IPS-18c (cell line): ENCODE measurements around the gene PACSIN2.
"Not testable (repeated sequence)": the region's sequence is repeated elsewhere in the genome, so short reads cannot be mapped to it uniquely, and the experiment has no call there.

ENCODE experiments used
- H3K4me3 ChIP-seq: 2 replicates; pipeline ENCODE4 v1.7.0; 2013; ENCODE audit warnings: low read depth, mild to moderate bottlenecking, low read length, moderate library complexity; ENCODE audit not compliant: insufficient read depth
- H3K9me3 ChIP-seq: one replicate; pipeline ENCODE4 v1.6.1; 2013; ENCODE audit warnings: mild to moderate bottlenecking, low read length, moderate library complexity; ENCODE audit not compliant: control insufficient read depth, insufficient read depth

PACSIN2 gene

DNA sequence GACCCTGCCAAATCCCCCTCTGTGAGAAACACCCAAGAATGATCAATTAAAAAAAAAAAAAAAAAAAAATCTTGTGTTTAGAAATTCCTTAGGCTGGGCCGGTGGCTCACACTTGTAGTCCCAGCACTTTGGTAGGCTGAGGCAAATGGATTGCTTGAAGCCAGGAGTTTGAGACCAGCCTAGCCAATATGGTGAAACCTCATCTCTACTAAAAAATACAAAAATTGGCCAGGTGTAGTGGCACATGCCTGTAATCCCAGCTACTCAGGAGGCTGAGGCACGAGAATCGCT lies 53.6 kb downstream of the PACSIN2 start:
- H3K9me3 ChIP-seq, H3K4me3 ChIP-seq: not testable (repeated sequence)

DNA sequence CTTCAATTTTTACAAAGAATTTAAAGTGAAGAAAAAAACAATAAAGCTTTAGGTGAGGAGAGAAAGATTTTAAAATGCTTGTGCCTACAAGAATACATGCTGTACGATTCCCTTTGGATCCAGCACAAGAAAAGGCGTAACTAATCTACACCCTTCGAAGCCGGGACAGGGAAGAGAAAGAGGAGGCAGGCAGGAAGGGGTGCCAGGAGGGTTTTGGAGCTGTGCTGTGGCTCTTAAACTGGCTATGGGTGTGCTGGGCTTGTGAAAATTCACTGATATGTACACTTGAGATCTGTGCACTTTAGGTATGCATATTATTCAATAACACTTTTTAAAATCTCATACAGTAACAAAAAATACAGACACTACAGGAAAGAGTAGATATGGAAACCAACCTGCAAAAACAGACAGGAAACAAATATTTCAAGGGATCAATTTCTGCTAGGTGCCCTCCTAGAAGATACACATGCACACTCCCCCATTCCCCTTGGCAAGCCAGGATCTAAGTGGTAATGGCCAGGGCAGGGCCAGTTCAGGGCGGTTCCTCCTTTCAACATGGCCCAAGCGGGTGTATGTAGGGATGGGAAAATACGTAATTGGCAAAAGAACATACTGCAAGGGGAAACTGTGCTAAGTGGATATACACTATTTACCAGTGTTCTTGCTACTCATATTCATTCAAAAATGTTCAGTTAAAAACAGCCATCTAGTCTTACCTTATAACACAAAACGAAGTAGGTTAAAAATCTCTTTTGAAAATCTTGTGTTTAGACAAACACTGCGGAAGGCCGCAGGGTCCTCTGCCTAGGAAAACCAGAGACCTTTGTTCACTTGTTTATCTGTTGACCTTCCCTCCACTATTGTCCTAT lies 54.2 kb downstream of the PACSIN2 start:
- H3K4me3 ChIP-seq, result no peak overlapping the region
- H3K9me3 ChIP-seq, result no peaks in the 10 kb centered on the region

DNA sequence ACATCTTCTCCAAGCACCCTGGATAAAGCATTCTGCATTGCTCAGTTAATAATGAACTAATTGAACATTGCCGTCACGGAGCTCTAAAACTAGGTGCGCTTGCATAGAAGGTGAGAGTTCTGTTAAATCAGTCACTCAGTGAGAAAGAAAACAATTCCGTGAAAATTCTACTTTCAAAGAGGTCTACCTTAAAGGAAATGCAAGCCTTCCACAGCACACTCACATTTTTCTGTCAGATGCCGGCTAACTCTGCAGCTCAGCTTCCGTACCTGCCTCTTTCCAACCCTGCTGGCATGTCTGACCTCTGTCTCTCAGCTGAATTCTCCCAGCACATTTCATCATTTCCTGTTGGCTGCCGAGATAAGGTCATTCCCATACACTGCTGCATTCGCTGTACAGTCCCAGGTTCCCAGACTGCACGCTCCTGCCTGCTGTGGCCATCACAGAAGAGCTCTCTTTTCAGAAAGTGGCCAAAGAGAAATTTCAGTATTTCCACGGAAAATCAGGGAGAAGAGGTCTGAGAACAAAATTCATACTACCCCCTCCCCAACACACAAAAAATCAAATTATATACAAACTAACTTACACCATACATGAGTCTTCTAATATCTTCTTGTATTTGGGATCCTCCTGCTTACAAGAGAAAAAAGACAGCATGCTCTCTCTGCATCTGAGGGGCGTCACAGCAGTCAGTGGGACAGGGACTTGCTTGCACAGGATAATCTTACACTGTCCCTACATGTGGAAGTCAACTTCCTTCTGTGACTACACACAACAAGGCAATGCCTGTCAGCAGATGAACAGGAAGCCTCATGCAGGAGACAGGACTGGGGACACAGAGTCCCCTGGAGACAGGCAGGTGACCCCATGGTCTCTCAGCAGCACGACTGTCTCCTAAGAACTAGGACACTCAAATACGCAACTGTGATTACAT lies 55.1 kb downstream of the PACSIN2 start:
- H3K9me3 ChIP-seq, result no peaks in the 10 kb centered on the region
- H3K4me3 ChIP-seq, result no peak overlapping the region

DNA sequence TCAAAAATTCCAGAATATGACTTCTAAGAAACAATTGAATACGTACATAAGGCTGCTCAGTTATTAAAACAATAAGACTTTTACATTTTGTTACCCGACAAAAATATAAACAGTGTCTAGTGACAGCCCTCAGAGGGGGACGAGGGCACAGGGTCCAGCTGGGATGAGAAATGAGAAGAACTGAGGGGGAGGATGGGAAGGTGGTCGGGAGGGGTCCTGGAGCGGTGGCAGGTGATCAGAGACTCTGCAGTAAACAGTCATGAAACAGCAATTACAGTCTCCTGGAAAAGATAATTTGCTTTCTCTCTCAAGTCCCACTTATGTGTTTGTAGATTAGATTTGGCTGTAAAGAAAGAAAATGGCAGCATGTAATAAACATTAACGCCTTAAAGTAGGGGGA lies 56.0 kb downstream of the PACSIN2 start:
- Histone ChIP-seq H3K9me3 (no peaks in the 10 kb centered on the region), H3K4me3 (no peak overlapping the region)

DNA sequence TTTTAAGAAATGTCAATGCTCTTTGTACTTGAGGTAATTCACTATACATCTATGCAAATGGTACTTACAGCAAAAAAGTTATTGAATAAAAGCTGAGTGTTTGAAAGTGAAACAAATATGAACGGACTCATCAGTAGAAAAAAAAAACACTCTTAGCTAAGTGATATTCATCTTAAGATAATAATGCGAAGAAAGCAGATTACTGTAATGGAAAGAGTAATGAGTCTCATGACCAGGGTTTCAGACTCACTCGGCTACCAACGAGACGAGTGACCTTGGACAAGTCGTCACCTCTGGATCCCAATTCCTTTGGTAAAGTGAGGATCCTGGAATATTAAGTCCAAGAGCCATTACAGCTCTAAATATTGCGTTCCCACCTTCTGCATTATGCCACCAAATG lies 57.0 kb downstream of the PACSIN2 start:
- Histone ChIP-seq H3K9me3 (no peaks in the 10 kb centered on the region), H3K4me3 (no peak overlapping the region)

DNA sequence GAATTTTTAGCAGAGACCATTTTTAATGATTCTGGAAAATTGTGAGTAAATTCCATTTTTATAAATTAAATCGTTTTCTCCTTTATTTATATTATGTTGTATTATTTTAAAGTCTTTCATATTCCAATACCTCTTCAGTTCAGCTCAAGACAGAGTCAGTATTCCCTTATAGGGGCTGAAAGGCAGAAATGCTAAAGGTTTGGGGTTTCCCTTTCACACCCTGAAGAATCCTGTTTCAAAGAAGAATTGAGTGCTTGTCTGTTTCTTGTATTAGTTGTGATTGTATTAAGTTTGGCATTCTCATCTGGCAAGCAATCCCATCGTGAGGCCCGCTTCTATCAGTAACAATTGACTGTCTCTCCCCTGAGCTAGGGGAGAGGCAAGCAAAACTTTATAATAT lies 57.4 kb downstream of the PACSIN2 start:
- Histone ChIP-seq H3K9me3 (no peaks in the 10 kb centered on the region), H3K4me3 (no peak overlapping the region)

DNA sequence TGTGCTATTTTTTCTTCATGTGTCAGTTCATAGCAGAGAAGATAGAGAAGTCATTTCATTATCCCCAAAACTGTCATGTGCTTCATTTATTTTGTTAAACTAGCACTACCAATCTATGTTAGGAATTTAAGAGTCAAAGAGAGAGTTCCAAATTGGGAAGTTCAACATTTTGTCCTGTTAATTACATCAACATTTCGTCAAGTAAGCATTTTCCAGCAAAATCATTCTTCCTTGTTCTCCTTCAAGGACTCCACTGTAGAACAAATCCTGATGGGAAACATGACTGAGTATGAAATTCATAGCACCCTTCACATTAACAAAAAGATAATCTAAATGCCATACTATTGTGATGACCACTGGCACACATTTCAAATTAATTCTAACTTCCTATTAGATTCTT lies 59.1 kb downstream of the PACSIN2 start:
- H3K9me3 ChIP-seq, result no peaks in the 10 kb centered on the region

DNA sequence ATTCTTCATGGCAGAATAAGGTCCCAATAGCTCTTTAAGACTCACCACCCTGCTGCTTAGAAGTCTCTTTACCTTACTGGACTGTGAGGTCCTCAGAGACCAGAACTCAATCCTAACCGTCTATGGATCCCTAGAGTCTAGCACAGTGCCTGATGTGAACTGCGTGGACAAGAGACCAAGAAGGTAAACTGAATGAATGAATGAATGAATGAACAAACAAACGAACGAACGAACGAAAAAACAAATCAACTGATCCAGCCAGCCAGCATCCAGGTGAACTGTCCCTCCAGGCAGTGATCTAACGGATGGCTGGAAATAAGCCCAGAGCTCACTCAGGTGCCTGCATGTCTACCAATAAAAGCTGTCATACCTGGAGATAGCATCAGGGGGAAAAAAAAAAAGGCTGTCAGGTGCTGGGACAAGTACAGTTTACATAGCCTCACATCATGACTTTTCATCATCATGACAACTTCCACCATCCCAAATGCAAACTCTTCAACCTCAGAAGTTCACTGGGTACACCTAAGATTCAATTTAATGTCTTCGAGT lies 59.8 kb downstream of the PACSIN2 start:
- Histone ChIP-seq H3K9me3 (no peaks in the 10 kb centered on the region), H3K4me3 (no peak overlapping the region)

More for the DNA sequence above, 59.1 kb downstream of the PACSIN2 start:
- no peak overlapping the region for H3K4me3 ChIP-seq

DNA sequence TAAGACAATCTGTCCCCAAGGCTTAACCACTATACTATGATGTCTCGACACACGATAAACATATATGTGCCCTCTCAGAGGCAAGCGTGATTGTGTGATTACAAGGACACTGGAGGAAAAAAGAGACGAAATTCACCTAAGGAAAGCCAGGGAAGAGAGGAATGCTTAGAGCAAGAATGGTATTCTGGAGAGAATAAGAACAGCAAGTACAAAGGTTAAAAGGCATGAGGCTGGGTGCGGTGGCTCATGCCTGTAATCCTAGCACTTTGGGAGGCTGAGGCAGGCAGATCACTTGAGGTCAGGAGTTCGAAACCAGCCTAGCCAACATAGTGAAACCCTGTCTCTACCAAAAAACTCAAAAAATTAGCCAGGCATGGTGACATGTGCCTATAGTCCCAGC lies 61.2 kb downstream of the PACSIN2 start:
- not testable (repeated sequence) for H3K4me3 ChIP-seq, H3K9me3 ChIP-seq

DNA sequence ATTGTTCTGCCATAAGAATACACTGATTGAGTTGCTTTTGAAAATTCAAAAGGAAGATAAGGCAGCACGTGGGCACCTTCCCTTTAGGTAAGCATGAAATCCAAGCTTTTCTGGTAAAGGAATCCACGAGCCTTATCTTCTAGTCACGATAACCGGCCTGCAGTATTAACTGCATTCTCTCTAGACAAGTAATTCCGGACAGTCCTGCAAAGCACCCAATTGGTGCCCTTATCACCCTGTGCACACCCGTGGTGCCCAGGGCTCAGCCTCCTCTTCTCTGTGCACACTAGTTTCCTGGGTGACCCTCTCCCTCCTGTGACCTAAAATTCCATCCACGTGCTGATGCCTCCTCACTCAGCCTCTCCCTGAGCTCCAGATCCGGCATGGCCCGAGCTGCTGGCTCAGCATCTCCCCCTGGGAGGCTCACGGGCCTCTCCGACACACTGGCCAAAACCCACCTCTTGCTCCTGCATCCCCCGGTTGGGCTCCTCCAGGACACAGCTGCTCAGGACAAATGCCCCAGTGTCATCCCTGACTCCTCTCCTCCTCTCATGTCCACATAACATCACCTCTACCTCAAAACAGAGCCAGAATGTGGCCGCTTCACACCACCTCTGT lies 63.7 kb downstream of the PACSIN2 start:
- Histone ChIP-seq H3K9me3 (no peaks in the 10 kb centered on the region), H3K4me3 (no peak overlapping the region)

DNA sequence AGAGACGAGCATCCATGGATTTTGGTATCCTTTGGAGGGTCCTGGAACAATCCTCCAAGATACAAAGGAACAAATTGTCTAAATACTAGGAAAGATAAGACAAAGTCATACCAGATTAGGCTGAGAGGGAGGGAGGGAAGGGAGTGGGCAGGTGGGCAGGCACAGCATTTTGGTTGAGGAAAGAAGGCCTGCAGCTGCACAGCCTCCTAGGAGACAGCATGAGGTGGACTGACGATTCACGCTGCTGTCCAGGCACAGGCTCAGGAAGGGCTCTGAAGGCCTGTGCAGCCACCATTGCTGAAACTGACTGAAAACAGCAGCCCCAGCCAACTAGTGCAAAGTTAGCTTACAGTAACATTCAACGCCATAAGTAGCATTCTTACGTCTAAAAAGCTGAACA lies 64.7 kb downstream of the PACSIN2 start:
- Histone ChIP-seq H3K9me3 (no peaks in the 10 kb centered on the region), H3K4me3 (no peak overlapping the region)

DNA sequence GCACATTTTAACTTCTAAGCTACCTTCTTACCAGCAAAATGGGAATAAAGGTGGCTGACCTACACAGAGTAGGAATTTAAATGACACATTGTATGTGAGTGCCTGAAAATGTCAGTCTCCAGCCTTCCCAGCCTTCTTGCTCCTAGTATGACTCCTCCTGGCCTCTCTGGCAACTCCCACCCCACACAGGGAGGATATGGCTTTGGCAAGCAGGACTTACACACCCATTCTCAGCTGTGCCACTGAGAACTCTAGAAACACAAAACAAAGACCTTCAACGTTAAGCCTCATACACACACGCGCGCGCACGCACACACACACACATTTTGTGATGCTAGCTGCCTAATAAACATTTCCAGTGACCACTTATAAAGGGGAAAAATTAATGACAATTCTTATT lies 65.8 kb downstream of the PACSIN2 start:
- Histone ChIP-seq H3K9me3 (no peaks in the 10 kb centered on the region), H3K4me3 (no peak overlapping the region)

DNA sequence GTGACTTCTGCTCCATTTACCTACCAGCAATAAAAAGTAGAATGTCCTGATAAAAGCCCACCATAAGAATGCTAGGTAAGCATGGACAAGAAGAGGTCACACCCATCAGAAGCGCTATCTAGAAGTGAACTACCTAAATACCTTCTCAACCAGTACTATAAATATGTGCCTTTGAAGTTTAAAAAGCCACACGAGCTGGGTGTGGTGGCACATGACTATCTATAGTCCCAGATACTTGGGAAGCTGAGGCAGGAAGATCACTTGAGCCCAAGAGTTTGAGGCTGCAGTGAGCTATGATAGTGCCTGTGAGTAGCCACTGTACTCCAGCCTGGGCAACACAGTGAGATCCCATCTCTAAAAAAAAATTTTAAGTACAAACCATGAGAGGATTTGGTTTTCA lies 66.7 kb downstream of the PACSIN2 start:
- H3K9me3 ChIP-seq, result no peaks in the 10 kb centered on the region
- no peak overlapping the region for H3K4me3 ChIP-seq

DNA sequence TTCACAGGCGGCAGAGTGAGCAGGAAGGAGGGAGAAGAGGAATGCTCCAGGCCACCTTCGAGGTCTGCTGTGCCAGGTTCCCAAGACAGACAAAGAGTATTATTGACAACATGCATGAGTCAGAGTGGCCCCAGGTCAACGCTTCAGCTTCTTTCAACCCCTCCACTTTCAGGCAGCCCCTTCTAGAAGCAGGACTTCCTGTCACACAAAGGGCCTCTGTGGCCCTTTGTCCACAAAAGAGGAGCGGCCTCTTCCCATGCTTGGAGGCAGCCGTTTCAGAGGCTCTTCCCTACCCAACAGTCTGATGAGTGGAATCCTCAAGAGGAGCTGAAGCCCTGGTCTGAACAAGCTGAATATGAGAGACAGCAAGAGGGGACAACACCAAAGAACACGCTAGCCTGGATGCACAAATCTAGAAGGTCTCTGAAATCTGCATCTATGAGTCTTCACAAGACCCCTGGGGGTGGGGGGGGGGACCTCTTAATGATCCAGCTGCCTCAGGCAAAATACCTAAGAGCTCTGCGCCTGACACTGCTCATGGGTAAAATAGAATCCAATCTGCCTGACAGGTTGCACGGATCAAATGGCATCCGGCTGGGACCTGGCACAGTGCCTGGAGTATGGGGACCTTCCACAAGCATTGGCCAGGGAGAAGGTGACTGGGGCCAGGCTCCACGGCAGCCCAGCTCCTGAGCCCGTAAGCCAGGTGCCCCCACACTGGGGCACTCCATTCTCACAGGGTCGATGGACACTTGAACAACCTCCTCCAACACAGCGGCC lies 67.5 kb downstream of the PACSIN2 start:
- Histone ChIP-seq H3K4me3 (no peak overlapping the region), H3K9me3 (no peaks in the 10 kb centered on the region)

DNA sequence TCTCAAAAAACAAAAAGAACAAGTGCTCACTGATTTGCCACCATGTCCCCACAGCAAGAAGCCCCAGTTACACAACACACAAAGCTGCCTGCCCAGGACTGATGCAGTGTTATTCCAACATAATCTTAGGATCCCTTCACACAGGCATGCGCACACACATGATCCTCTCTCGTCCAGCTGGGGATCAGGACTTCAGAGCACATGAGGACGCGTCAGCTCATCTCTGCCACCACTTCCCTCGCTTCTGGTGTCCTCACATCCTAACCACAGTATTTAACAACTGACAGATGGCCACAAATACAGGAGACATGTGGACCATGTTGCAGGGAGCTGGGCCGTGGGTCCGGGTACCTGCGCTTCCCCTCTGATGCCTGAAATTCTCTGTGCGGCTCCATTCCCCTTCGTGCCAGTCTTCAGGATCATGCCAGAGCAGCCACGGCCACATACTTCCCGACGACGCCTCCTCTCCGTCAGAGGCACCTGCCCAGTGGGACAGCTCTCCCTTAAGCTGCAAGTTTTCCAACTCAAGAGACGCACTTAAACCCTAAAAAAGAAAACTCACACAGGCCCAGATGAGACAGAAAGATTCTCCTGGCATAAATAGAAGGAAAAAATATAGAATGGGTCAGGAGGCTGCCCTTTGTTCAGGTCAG lies 68.3 kb downstream of the PACSIN2 start:
- no peaks in the 10 kb centered on the region for H3K9me3 ChIP-seq
- H3K4me3 ChIP-seq, result no peak overlapping the region

DNA sequence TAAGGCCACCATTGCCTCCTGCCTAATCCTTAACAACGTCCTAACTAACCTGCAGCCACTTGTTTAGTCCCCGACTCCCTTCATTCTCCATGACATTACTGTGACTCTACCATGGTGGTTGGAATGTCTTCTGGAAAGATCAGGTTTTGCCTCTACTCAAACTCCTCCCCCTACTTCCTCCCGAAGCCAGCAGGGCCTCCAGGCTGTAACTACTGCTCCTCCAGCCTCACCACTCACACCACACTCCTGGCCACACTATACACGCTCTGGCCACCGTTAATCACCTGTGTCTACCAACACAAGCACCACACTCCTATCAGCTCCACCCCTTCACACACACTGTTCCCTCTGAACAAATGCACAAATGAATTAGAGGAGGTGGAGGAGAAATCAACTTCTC lies 69.2 kb downstream of the PACSIN2 start:
- H3K9me3 ChIP-seq, result no peaks in the 10 kb centered on the region
- H3K4me3 ChIP-seq, result no peak overlapping the region

DNA sequence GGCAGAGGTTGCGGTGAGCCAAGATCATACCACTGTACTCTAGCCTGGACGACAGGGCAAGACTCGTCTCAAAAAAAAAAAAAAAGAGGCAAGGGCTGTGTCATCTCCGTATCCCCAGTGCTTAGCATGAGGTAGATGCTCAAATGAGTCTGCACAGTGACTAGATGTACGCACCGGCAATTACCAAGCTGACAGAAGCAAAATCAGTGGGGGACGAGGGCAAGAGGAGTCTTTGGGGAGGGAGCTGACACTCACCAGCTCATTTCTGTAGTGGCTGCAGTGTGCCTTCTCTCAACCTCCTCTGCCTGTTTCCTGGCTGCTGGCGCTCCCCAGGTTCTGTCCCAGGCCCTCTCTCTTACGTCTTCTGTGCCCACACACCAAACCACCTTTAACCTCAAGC lies 69.9 kb downstream of the PACSIN2 start:
- no peak overlapping the region for H3K4me3 ChIP-seq
- no peaks in the 10 kb centered on the region for H3K9me3 ChIP-seq
